Pancreas (tissue), 10 donors: ENCODE data around the gene CEMIP. TPM values are rescaled to one million over a fixed set of nuclear protein-coding genes. Genes with fewer than 3 reads are reported as not detected.
A peak's percentile ranks its signal among the peaks of the same experiment; 100 is the strongest.

Source experiments
- ATAC-seq, 4 donors: fragments of 200-7000 bp; cut with Tn5 transposase; one replicate each; pipeline versions ENCODE4 v1.8.0 to v1.9.1; 2020; ENCODE audit warnings: mild to moderate bottlenecking in 4 of 4, moderate library complexity in 4 of 4
- DNase-seq, 6 donors: peaks; one replicate each; pipeline ENCODE4 v3.0.0-alpha.2; 2020
- FAIRE-seq: peaks from 2 replicates; lab custom pipeline; 2012; peaks lifted over from hg19 to GRCh38; lab: Jason Lieb, UNC
- H3K27ac ChIP-seq, 4 donors: fragments of 200-600 bp; sonication (generic); 1 replicate in 3 of 4; 2 replicates in 1 of 4; pipeline versions ENCODE4 v1.5.0 to v1.8.0; 2020
- H3K27me3 ChIP-seq, 4 donors: fragments of 200-600 bp; one replicate each; pipeline ENCODE4 v1.8.0; 2021
- H3K36me3 ChIP-seq, 3 donors: fragments of 200-600 bp; sonication (generic) in 1 of 3; one replicate each; pipeline versions ENCODE4 v1.5.0 to v1.8.0; 2020 to 2021
- H3K4me1 ChIP-seq, 3 donors: fragments of 200-600 bp; one replicate each; pipeline ENCODE4 v1.8.0; 2021
- H3K4me3 ChIP-seq, 4 donors: fragments of 200-600 bp; sonication (generic) in 2 of 4; one replicate each; pipeline versions ENCODE4 v1.5.0 to v1.8.0; 2020 to 2021
- H3K9me3 ChIP-seq, 4 donors: fragments of 200-600 bp; one replicate each; pipeline ENCODE4 v1.8.0; 2021
- WGBS, 2 donors: extraction: QIAGEN DNeasy Blood & Tissue Kit; methylation state at CpG; one replicate each; pipeline ENCODE4 v1.1.7; 2013; 5-methylcytosine and 5-hydroxymethylcytosine counted together
- intact Hi-C, 3 donors: fragments of 100-400 bp; cut with DNase I; formaldehyde crosslinking; loops; one replicate each; pipeline versions ENCODE4 v1.11.1 to v1.14.2; 2022
- polyA plus RNA-seq, 2 donors: library from polyadenylated mRNA; stranded (reverse); fragments of 200-250 nt; gene quantifications; one replicate each; pipeline ENCODE4 v1.2.3, GENCODE V29; 2013
- total RNA-seq, 6 donors: library from RNA; stranded (reverse); fragmentation: NEBNext Ultra II Directional in 4 of 6; extraction: Animal tissue kit (Norgen Biotek cat#: 25700) in 4 of 6; gene quantifications; one replicate each; pipeline versions ENCODE4 v1.2.1 to v1.2.4, GENCODE V29; 2021 to 2023
- TF ChIP-seq, protein P1 (sequence below), 4 donors: fragments of 200-600 bp; sonication (generic) in 3 of 4; IDR thresholded peaks; one replicate each; pipeline versions ENCODE4 v1.5.0 to v1.8.0; 2021; ENCODE audit warnings: antibody characterized with exemption in 4 of 4
- donor health status: healthy with polysubstance abuse.
- donor health status: DM: no; HTN: no; CAD: no; lungs with moderate emphysema.
- donor health status: DM: no; HTN: no; CAD: no.
- donor health status: control.
- donor health status: control.
- donor health status: Bipolar disorder and iron deficiency.
- donor health status: DM: yes; HTN: yes; CAD: no.
- donor health status: DM: no; HTN: no; CAD: no.
- donor health status: DM: no; HTN: no; CAD: no.
- donor health status: DM: yes; HTN: yes; CAD: no.

The CEMIP gene
- total and polyA plus RNA-seq, 8 donors, result 0.07 to 0.41 (median 0.12) TPM; not detected in 1

DNA sequence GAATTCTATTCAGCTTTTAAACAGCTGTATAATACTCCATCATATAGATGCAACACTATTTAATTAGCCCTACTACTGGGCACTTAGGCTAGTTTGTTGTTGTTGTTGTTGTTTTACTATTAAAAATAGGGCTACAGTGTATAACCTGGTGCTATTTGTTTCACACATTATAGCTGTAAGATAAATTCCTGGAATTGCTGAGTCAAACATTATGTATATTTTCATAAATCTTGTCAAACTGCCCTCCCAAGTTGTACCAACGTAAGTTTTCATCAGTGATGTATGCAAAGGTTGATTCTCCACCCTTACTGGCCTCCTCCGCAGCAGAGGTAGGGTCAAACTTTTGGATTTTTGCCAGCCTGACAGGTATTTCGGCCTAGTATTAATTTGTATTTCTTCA is 3.8 kb upstream of the CEMIP start:
- TF ChIP-seq, protein P1, sequence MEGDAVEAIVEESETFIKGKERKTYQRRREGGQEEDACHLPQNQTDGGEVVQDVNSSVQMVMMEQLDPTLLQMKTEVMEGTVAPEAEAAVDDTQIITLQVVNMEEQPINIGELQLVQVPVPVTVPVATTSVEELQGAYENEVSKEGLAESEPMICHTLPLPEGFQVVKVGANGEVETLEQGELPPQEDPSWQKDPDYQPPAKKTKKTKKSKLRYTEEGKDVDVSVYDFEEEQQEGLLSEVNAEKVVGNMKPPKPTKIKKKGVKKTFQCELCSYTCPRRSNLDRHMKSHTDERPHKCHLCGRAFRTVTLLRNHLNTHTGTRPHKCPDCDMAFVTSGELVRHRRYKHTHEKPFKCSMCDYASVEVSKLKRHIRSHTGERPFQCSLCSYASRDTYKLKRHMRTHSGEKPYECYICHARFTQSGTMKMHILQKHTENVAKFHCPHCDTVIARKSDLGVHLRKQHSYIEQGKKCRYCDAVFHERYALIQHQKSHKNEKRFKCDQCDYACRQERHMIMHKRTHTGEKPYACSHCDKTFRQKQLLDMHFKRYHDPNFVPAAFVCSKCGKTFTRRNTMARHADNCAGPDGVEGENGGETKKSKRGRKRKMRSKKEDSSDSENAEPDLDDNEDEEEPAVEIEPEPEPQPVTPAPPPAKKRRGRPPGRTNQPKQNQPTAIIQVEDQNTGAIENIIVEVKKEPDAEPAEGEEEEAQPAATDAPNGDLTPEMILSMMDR (IDR thresholded peaks at IDR 0.05), result no peak
- Histone ChIP-seq H3K4me1 (peaks cover 0 to 9% (median 6%) of the 10 kb centered on the region in 3 donors), H3K27ac (no peak overlapping the region), H3K36me3 (no peaks in the 10 kb centered on the region), H3K4me3 (no peak overlapping the region), H3K27me3 (peaks cover 0 to 21% (median 4%) of the 10 kb centered on the region in 4 donors), H3K9me3 (no peaks in the 10 kb centered on the region)
- FAIRE-seq, result no peak
- intact Hi-C loops, result loop anchor here in 2 of 3 donors (5.0 kb wide), 3 partner anchors 203 to 323 kb away; no protein-coding TSS in a partner anchor
- no peak for DNase-seq
- no peak for ATAC-seq
- 92 to 93% methylated on average over 3 of the region's 3 CpGs for WGBS, 2 donors

DNA sequence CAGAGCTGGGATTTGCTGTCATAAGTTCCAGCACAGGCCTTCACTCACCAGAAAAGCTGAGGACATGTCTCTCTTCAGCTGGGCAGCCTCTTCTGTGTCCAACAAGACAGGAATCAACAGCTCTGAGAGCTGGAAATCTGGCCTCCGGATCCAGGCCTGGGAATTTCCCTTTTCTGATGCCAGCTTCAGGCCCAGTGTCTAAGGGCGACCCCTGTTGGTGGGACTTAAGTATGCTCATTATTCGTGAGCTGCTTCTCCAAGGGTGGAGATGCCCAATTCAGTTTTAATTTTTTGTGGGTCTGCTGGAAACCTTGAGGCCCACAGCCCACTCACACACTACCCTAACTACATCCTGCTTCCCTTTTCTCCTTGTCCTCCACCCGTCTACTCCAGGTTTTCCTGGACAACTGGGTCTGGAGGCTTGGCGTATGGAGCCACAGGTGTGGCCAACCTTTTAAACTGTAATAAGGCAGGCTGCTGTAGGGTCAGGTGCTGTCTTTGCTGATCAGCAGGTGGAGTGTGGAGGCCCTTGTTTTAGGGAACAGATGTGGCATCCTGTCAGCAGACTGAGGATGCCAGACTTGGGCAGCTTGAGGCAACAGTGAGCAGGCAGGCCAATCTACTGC is 2.6 kb upstream of the CEMIP start:
- Histone ChIP-seq H3K27ac (no peak overlapping the region), H3K36me3 (no peaks in the 10 kb centered on the region), H3K4me3 (no peak overlapping the region), H3K9me3 (no peaks in the 10 kb centered on the region), H3K27me3 (peaks cover 0 to 25% (median 5%) of the 10 kb centered on the region in 4 donors), H3K4me1 (peaks cover 0 to 9% (median 6%) of the 10 kb centered on the region in 3 donors)
- TF ChIP-seq, protein P1 (IDR thresholded peaks at IDR 0.05), result peak; percentile 62 to 86 (median 67)
- DNase-seq, result peak; percentile 65 to 78 (median 73)
- WGBS, 2 donors, result 24 to 25% methylated on average over 5 of the region's 5 CpGs
- intact Hi-C loops, result loop anchor here in 2 of 3 donors (5.0 kb wide), 3 partner anchors 204 to 324 kb away; no protein-coding TSS in a partner anchor
- peak; percentile 34 for FAIRE-seq
- peak in 3 of 4 donors; percentile 72 to 78 (median 76) for ATAC-seq

DNA sequence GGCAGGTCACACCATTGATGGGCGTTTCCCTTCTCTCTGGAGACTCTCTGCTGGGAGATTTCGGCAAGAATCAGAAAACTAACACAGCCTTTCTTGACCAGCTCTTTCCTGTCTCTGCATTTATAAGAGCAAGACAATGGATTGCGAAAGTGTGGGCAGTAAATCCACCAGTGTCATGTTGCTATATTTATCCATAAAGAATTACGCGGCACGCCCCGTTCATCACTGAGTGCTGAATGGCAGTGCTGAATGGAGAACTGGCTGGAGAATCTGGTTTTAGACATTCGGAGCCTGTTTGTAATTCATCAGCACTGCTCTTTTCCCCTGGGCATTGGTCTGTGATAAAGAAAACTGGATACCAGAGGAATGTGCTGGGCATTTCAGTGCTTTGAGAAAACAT is 2.0 kb upstream of the CEMIP start:
- intact Hi-C loops, result loop anchor here in 2 of 3 donors (5.0 kb wide), 3 partner anchors 205 to 325 kb away; no protein-coding TSS in a partner anchor
- Histone ChIP-seq H3K27me3 (peaks cover 0 to 25% (median 5%) of the 10 kb centered on the region in 4 donors), H3K4me3 (no peak overlapping the region), H3K4me1 (peaks cover 0 to 9% (median 6%) of the 10 kb centered on the region in 3 donors), H3K27ac (no peak overlapping the region), H3K9me3 (no peaks in the 10 kb centered on the region), H3K36me3 (no peaks in the 10 kb centered on the region)
- FAIRE-seq (no peak), ATAC-seq (no peak), DNase-seq (no peak)
- TF ChIP-seq, protein P1 (IDR thresholded peaks at IDR 0.05), result no peak
- 61 to 73% methylated on average over 8 of the region's 8 CpGs for WGBS, 2 donors

DNA sequence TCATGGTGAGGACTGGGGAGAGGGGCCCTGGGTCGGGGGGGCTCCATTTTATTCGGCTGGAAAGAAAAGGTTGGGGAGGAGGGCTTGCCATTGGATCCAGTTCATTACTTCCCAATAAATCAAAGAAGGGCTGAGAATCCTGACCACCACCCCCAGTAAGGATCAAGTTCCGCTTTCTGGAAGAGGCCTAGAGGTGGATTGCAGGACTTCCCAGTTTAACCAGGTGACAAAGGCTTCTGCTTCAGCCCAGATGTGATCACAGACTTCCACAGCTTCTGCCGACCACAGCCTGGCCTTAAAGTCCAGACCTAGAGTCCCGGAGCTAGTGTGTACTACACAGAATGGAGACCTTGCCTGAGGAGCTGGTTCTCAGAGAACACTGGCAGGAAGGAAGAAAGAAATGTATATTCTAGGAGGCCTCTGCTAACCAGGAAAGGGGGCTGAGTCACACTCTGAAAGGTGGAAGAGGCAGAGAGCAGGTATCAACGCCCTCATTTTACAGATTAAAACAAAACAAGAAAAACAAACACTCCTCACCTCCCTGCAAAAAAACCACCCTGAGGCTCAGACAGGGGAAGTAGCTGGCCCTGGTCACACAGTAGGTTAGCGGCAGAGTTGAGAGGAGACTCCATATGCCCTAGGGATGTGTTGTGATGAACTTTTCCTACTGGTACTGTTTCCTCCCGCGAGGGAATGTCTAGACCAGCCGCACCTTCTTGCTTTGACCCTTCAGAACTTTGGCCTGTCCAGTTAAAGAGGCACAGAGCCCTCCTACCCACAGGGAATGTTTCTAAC is 1.1 kb upstream of the CEMIP start:
- intact Hi-C loops, result loop anchor here in 2 of 3 donors (5.0 kb wide), 3 partner anchors 206 to 326 kb away; no protein-coding TSS in a partner anchor
- H3K27ac ChIP-seq, result no peak overlapping the region
- H3K4me3 ChIP-seq, result no peak overlapping the region
- FAIRE-seq (no peak), ATAC-seq (no peak), DNase-seq (no peak)
- no peaks in the 10 kb centered on the region for H3K9me3 ChIP-seq
- TF ChIP-seq, protein P1 (IDR thresholded peaks at IDR 0.05), result no peak
- H3K27me3 ChIP-seq, result peaks cover 0 to 25% (median 5%) of the 10 kb centered on the region in 4 donors
- 65 to 68% methylated on average over 10 of the region's 10 CpGs for WGBS, 2 donors
- H3K4me1 ChIP-seq, result peaks cover 0 to 9% (median 6%) of the 10 kb centered on the region in 3 donors
- H3K36me3 ChIP-seq, result no peaks in the 10 kb centered on the region
